Colonic mucosa (tissue), 4 donors: ENCODE results near the gene LEPR. TPM values are rescaled to one million over a fixed set of nuclear protein-coding genes. Genes with fewer than 3 reads are reported as not detected.
A peak's percentile ranks its signal among the peaks of the same experiment; 100 is the strongest.

ENCODE experiments used
- DNase-seq: peaks from one replicate; pipeline ENCODE4 v3.0.0-alpha.2; 2020
- H3K27ac ChIP-seq: fragments of 200-600 bp; one replicate; pipeline ENCODE4 v1.8.0; 2021
- H3K27me3 ChIP-seq: fragments of 200-600 bp; one replicate; pipeline ENCODE4 v1.8.0; 2021
- H3K36me3 ChIP-seq: fragments of 200-600 bp; one replicate; pipeline ENCODE4 v1.8.0; 2021
- H3K4me1 ChIP-seq: fragments of 200-600 bp; one replicate; pipeline ENCODE4 v1.8.0; 2021; ENCODE audit warnings: mild to moderate bottlenecking
- H3K4me3 ChIP-seq: fragments of 200-600 bp; one replicate; pipeline ENCODE4 v1.8.0; 2021
- H3K9ac ChIP-seq, 2 donors: one replicate each; pipeline ENCODE4 v1.7.0; 2013; ENCODE audit warnings: control low read depth in 2 of 2, low read depth in 2 of 2, low read length in 2 of 2
- H3K9me3 ChIP-seq: fragments of 200-600 bp; one replicate; pipeline ENCODE4 v1.8.0; 2021
- intact Hi-C: fragments of 100-400 bp; cut with DNase I; formaldehyde crosslinking; loops from one replicate; pipeline ENCODE4 v1.14.1; 2022
- total RNA-seq, 2 donors: library from RNA; stranded (reverse); fragmentation: NEBNext Ultra II Directional in 1 of 2; extraction: Animal tissue kit (Norgen Biotek cat#: 25700) in 1 of 2; gene quantifications; one replicate each; pipeline ENCODE4 v1.2.1, GENCODE V29; 2021
- TF ChIP-seq, protein P1 (sequence below): fragments of 200-600 bp; IDR thresholded peaks from one replicate; pipeline ENCODE4 v1.8.0; 2022; ENCODE audit warnings: antibody characterized with exemption, mild to moderate bottlenecking
- donor health status: healthy.
- donor health status: DM: no; HTN: no; CAD: no.
- donor health status: DM: no; HTN: no; CAD: no.

The LEPR gene
- total RNA-seq, 2 donors from 2014 or later, result 3.7 to 6.5 TPM

DNA sequence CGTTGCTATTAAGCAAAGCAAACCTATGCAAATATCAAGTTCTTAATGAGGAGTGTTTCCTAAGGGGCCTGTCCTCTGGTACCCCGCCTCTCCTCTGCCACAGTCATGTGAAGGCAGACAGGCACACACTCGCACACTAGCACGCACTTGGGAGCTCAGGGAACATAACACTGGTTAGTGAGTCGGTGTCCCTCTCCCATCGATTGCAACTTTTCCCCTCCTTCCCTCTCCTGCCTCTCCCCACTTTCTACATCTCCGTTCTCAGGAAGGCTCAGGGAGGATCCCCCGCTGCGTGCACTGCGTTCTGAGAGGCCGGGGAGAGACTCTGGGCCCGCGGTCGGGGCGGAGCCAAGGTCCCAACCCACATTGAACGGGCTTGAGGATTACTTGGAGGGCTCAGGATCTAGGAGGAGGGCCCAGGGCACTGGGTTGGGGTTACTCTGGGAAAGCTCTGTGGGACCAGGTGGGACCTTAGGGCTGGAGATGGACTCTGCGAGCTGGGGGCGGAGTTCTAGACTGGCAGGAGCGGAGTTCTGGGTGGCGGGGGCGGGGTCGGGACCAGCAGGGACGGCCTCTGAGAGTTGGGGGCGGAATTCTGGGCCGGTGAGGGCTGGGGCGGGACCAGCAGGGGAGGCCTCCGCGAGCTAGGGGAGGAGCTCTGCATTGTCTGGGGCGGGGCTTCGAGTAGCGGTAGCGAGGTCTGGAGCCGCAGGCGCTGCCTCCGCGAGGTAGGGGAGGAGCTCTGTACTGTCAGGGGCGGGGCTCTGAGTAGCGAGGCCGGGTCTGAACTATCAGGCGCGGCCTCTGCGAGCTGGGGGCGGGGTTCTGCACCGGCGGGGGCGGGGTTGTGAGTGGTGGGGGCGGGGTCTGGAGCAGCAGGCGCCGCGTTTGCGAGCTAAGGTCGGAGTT lies 533 bp upstream of the LEPR start:
- intact Hi-C loops, result no loop called here
- no peaks in the 10 kb centered on the region for H3K9me3 ChIP-seq
- peak; percentile 99 for DNase-seq
- H3K4me3 ChIP-seq, result peak overlapping the region; percentile 84
- H3K4me1 ChIP-seq, result peaks cover 10% of the 10 kb centered on the region
- H3K27ac ChIP-seq, result peak overlapping the region; percentile 99
- TF ChIP-seq, protein P1, sequence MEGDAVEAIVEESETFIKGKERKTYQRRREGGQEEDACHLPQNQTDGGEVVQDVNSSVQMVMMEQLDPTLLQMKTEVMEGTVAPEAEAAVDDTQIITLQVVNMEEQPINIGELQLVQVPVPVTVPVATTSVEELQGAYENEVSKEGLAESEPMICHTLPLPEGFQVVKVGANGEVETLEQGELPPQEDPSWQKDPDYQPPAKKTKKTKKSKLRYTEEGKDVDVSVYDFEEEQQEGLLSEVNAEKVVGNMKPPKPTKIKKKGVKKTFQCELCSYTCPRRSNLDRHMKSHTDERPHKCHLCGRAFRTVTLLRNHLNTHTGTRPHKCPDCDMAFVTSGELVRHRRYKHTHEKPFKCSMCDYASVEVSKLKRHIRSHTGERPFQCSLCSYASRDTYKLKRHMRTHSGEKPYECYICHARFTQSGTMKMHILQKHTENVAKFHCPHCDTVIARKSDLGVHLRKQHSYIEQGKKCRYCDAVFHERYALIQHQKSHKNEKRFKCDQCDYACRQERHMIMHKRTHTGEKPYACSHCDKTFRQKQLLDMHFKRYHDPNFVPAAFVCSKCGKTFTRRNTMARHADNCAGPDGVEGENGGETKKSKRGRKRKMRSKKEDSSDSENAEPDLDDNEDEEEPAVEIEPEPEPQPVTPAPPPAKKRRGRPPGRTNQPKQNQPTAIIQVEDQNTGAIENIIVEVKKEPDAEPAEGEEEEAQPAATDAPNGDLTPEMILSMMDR, result no peak
- H3K9ac ChIP-seq, result peak overlapping the region; percentile 65 to 69
- H3K27me3 ChIP-seq, result no peaks in the 10 kb centered on the region
- H3K36me3 ChIP-seq, result no peaks in the 10 kb centered on the region

DNA sequence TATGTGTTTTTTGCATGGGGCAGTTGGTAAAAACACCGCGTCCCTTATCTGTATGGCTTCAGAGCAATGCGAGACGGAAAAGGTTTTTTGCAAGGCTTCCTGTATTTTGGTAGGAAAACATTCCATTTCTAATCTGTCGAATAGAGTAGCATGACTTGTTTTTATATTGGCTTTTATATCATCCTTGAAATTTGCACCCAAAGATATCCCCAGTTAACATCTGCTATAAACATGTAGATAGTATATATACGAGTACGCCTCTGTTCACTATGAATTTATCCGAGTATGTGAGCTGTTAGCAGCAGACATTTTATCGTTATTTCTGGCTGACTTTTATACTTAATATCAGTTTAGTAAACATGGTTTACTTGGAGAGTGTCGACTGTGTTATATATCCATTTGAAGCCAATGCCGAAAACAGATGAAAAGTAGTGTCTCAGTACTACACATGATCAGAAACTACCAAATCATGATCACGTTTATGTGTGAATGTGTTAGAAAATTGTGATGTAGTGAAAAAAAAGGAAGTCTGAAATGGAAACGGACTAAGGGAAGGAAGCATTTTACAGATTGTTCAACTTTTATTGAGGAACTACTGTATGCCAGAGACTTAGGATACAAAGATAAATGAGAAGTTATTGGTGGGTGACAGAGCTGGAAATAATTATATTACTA lies 1.0 kb downstream of the LEPR start:
- intact Hi-C loops, result no loop called here
- no peaks in the 10 kb centered on the region for H3K27me3 ChIP-seq
- peak overlapping the region; percentile 99 for H3K27ac ChIP-seq
- H3K4me3 ChIP-seq, result peak overlapping the region; percentile 84
- peaks cover 4% of the 10 kb centered on the region for H3K36me3 ChIP-seq
- DNase-seq, result no peak
- H3K9me3 ChIP-seq, result no peaks in the 10 kb centered on the region
- H3K9ac ChIP-seq, result peak overlapping the region; percentile 59 to 90
- TF ChIP-seq, protein P1, result no peak
- peaks cover 10% of the 10 kb centered on the region for H3K4me1 ChIP-seq

DNA sequence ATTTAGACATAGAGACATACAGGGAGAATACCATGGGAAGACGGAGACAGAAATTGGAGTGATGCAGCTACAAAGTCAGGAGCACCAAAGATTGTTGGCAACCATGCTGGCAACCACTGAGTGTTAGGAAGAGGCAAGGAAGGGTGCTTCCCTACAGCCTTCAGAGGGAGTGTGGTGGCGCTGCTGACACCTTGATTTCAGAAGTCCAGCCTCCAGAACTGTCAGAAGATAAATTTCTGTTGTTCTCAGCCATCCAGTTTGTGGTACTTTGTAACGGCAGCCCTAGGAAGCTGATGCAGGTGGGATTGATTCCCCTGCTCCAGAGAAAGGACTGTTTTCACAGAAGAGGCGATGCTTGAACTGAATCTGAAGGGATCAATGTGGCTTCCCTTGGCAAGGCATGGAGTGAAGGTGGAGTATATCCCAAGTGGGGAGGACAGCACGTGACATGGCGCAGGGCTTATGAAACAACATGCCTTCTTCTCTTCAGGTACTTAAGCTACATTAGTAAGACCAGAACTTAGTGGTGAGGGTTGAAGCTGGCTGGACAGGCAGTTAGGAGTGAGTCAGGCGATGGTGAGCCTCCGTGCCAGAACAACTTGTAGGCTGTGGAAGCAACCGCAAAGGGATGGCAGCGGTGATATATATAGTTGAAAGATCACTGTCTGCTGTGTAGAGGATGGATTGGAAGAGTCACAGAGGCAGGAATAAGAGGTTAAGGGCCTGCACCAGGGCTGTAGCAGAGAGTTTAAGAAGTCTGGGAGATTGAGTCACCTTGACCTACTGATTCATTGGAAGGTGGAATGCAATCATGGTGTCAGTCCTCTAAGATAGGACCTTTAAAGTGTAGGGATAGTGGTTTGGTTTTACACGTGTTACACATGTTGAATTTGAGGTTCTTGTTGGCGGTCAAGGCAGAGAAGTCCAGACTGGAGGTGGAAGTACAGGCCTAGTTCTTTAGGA lies 2.1 kb downstream of the LEPR start:
- peaks cover 10% of the 10 kb centered on the region for H3K4me1 ChIP-seq
- peaks cover 8% of the 10 kb centered on the region for H3K36me3 ChIP-seq
- TF ChIP-seq, protein P1, result no peak
- H3K9ac ChIP-seq, result no peak overlapping the region
- H3K27ac ChIP-seq, result peak overlapping the region; percentile 99
- peak overlapping the region; percentile 84 for H3K4me3 ChIP-seq
- no peak for DNase-seq
- H3K27me3 ChIP-seq, result no peaks in the 10 kb centered on the region
- H3K9me3 ChIP-seq, result no peaks in the 10 kb centered on the region
- intact Hi-C loops, result no loop called here

DNA sequence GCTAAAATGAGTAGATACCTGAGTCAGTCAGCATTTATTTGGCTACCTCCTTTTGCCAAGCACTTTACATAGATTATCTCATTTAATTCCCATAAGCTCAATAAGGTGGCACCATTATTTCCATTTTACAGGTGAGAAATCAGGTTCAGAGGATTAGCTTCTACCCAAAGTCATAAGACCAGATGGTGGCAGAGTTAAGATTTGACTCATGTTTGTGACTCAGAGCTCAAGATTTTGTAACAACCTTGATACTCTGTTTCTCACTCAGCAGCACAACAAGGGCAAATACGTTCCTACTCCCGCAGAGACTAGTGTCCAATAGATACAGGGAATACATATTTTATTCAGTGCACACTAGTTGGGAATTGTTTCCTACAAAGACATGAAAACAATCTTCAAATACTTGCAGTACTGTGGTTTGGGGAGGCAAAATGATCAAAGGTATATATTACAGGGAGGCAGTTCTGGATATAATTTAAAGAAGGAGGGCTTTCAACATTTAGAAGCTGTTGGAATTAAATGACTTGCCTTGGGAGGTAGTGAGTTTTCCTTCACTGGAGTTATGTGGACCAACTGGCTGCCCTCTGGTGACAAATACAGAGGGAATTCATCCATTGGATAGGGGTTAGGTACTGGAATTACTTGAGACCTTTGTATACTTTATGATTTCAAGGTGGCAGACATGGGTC lies 3.6 kb downstream of the LEPR start:
- Histone ChIP-seq H3K36me3 (peaks cover 8% of the 10 kb centered on the region), H3K27me3 (no peaks in the 10 kb centered on the region), H3K9ac (no peak overlapping the region), H3K9me3 (no peaks in the 10 kb centered on the region), H3K27ac (no peak overlapping the region), H3K4me3 (no peak overlapping the region), H3K4me1 (peaks cover 10% of the 10 kb centered on the region)
- intact Hi-C loops, result no loop called here
- TF ChIP-seq, protein P1, result no peak
- no peak for DNase-seq
